K562 (cell line): ENCODE data around the gene SYT15B. TPM values are rescaled to one million over a fixed set of nuclear protein-coding genes. Genes with fewer than 3 reads are reported as not detected.
"Not testable (repeated sequence)": the region's sequence is repeated elsewhere in the genome, so short reads cannot be mapped to it uniquely, and the experiment has no call there.

ENCODE experiments used
- ATAC-seq: fragments of 200-7000 bp; cut with Tn5 transposase; 3 replicates; pipeline ENCODE4 v1.9.1; 2020; ENCODE audit warnings: moderate library complexity
- BruUV-seq: library from RNA; stranded (reverse); fragments of 400-500 nt; replicated peaks from 2 replicates; lab custom pipeline; 2021; lab: Mats Ljungman, UMichigan
- CTCF ChIA-PET: fragments of 300-600 bp; formaldehyde crosslinking; extraction: SDS; loops from one replicate; lab custom pipeline; 2021; ENCODE audit warnings: low intra/inter-chr PET ratio; lab: Yijun Ruan, JAX
- POLR2A ChIA-PET: fragments of 300-600, 350-650 bp; sonication (Branson Sonifier 250); formaldehyde crosslinking; extraction: SDS; loops from one replicate; lab custom pipeline; 2021; ENCODE audit warnings: antibody characterized with exemption, inconsistent platforms; lab: Yijun Ruan, JAX
- DNase-seq, 4 experiments: peaks; one replicate each; pipeline versions ENCODE4 v3.0.0 to v3.0.0-alpha.2; 2011 to 2018; ENCODE audit warnings: low spot score in 3 of 4, mixed read lengths in 3 of 4; ENCODE audit errors: extremely low read depth in 1 of 4
- FAIRE-seq: peaks from 2 replicates; lab custom pipeline; 2011; peaks lifted over from hg19 to GRCh38; lab: Jason Lieb, UNC
- H2AFZ ChIP-seq: 2 replicates; pipeline ENCODE4 v1.6.0; 2011; ENCODE audit warnings: low read depth, low read length, control low read depth, inconsistent platforms
- H3K27ac ChIP-seq: fragments of 200-600 bp; 3 replicates; pipeline ENCODE4 v1.8.0; 2011; ENCODE audit warnings: low read depth, mild to moderate bottlenecking, control low read depth, inconsistent platforms, low read length, moderate library complexity, mixed read lengths; ENCODE audit errors: extremely low read depth
- H3K27me3 ChIP-seq, 2 experiments: fragments of 300-600 bp in 1 of 2; 2 replicates in 1 of 2; 3 replicates in 1 of 2; pipeline versions ENCODE4 v1.6.0 to v1.8.0; 2011; ENCODE audit warnings: inconsistent platforms in 2 of 2, low read length in 2 of 2, mild to moderate bottlenecking in 1 of 2, mixed read lengths in 1 of 2, moderate library complexity in 1 of 2; ENCODE audit not compliant: control insufficient read depth in 2 of 2, insufficient read depth in 2 of 2
- H3K36me3 ChIP-seq: fragments of 300-600 bp; 3 replicates; pipeline ENCODE4 v1.8.0; 2011; ENCODE audit warnings: mild to moderate bottlenecking, low read length, inconsistent platforms; ENCODE audit not compliant: control insufficient read depth, insufficient read depth
- H3K4me1 ChIP-seq, 2 experiments: fragments of 200-600 bp in 1 of 2; replicated peaks in 1 of 2; 2 replicates in 1 of 2; 3 replicates in 1 of 2; pipeline versions ENCODE4 v1.5.1 to v1.8.0; 2011; ENCODE audit warnings: inconsistent platforms in 2 of 2, low read length in 2 of 2, mild to moderate bottlenecking in 1 of 2, mixed read lengths in 1 of 2, moderate library complexity in 1 of 2; ENCODE audit not compliant: control insufficient read depth in 2 of 2, insufficient read depth in 2 of 2
- H3K4me2 ChIP-seq: 2 replicates; pipeline ENCODE4 v1.6.1; 2011; ENCODE audit warnings: low read length, control low read depth, inconsistent platforms, mixed read lengths; ENCODE audit not compliant: insufficient read depth
- H3K4me3 ChIP-seq: fragments of 200-600 bp; sonication (generic), shearing (Covaris generic); 2 replicates; pipeline ENCODE4 v1.5.1; 2016; ENCODE audit warnings: control low read depth, inconsistent platforms
- H3K79me2 ChIP-seq: fragments of 200-600 bp; 3 replicates; pipeline ENCODE4 v1.8.0; 2011; ENCODE audit warnings: low read length, inconsistent platforms; ENCODE audit not compliant: control insufficient read depth, insufficient read depth
- H3K9ac ChIP-seq, 2 experiments: 2 replicates each; pipeline versions ENCODE4 v1.6.0 to v1.6.1; 2011; ENCODE audit warnings: low read depth in 2 of 2, low read length in 2 of 2, control low read depth in 1 of 2, inconsistent platforms in 1 of 2, mild to moderate bottlenecking in 1 of 2, mixed read lengths in 1 of 2; ENCODE audit not compliant: insufficient read depth in 1 of 2
- H3K9me1 ChIP-seq: one replicate; pipeline ENCODE4 v1.6.0; 2011; ENCODE audit warnings: inconsistent platforms, mild to moderate bottlenecking, low read length, moderate library complexity; ENCODE audit not compliant: control insufficient read depth, insufficient read depth
- H3K9me3 ChIP-seq: replicated peaks from 2 replicates; pipeline ENCODE4 v1.5.1; 2011; ENCODE audit warnings: low read depth, low read length, inconsistent platforms; ENCODE audit not compliant: control insufficient read depth, insufficient read depth
- H4K20me1 ChIP-seq: replicated peaks from 2 replicates; pipeline ENCODE4 v1.6.1; 2011; ENCODE audit warnings: low read length, inconsistent platforms, mixed read lengths; ENCODE audit not compliant: control insufficient read depth, insufficient read depth
- CTCF ChIP-seq, 3 experiments: IDR thresholded peaks in 2 of 3; conservative IDR thresholded peaks in 1 of 3; 2 replicates each; pipeline ENCODE4 v1.5.1; 2011 to 2012; ENCODE audit warnings: low read length in 3 of 3, mild to moderate bottlenecking in 3 of 3, control low read depth in 2 of 3, improper control_type of control experiment in 1 of 3, inconsistent platforms in 1 of 3, low read depth in 1 of 3, mixed read lengths in 1 of 3, moderate library complexity in 1 of 3; ENCODE audit not compliant: insufficient read depth in 2 of 3
- RAD21 ChIP-seq, 2 experiments: fragments of 250-450 bp in 1 of 2; fragments of 450-650 bp in 1 of 2; sonication (Bioruptor Pico) in 1 of 2; formaldehyde crosslinking in 1 of 2; IDR thresholded peaks in 1 of 2; conservative IDR thresholded peaks in 1 of 2; 2 replicates each; pipeline versions ENCODE4 v1.4.0 to v1.8.0; 2020 to 2022; ENCODE audit warnings: mild to moderate bottlenecking in 2 of 2, moderate library complexity in 1 of 2
- WGBS: fragments of 100-300 bp; shearing (Covaris generic); methylation state at CpG from one replicate; pipeline ENCODE4 v1.1.6; 2016; ENCODE audit warnings: low coverage, mixed read lengths; ENCODE audit not compliant: insufficient coverage; ENCODE audit errors: missing lambda C conversion rate; 5-methylcytosine and 5-hydroxymethylcytosine counted together
- in situ Hi-C: fragments of 300-500 bp; cut with MboI; formaldehyde crosslinking; loops from 4 replicates; pipeline ENCODE4 v1.15.0; 2018; ENCODE audit warnings: inconsistent platforms, mixed read lengths
- intact Hi-C: fragments of 100-400 bp; cut with micrococcal nuclease; formaldehyde crosslinking; loops from 2 replicates; pipeline ENCODE4 v1.14.2; 2022
- polyA plus RNA-seq, 8 experiments: library from polyadenylated mRNA; depleted of rRNA in 4 of 8; stranded (reverse) in 5 of 8; unstranded in 3 of 8; fragments of >200 nt; fragmentation: Nextera tagmentation in 2 of 8; fragmentation: Illumina TruSeq in 1 of 8; extraction: Ambion mirVana in 2 of 8; extraction: Trizol in 1 of 8; gene quantifications; 2 replicates each; pipeline versions ENCODE4 v1.2.1 to v1.2.3, GENCODE V29; 2011 to 2014; ENCODE audit warnings: inconsistent platforms in 1 of 8, missing spikeins in 1 of 8
- total RNA-seq, 7 experiments: library from RNA; depleted of rRNA in 6 of 7; stranded (reverse); fragments of >200 nt in 6 of 7; fragmentation: Illumina TruSeq in 2 of 7; extraction: Trizol in 2 of 7; gene quantifications; 2 replicates each; pipeline versions ENCODE4 v1.2.1 to v1.2.3, GENCODE V29; 2011 to 2021; ENCODE audit warnings: low replicate concordance in 1 of 7

SYT15B gene
- total and polyA plus RNA-seq, 9 of the 15 experiments (the other 6 are each of a cell fraction or from before 2014, with no cell fraction given) = 0.07 to 0.22 (median 0.07) TPM; not detected in 6

DNA sequence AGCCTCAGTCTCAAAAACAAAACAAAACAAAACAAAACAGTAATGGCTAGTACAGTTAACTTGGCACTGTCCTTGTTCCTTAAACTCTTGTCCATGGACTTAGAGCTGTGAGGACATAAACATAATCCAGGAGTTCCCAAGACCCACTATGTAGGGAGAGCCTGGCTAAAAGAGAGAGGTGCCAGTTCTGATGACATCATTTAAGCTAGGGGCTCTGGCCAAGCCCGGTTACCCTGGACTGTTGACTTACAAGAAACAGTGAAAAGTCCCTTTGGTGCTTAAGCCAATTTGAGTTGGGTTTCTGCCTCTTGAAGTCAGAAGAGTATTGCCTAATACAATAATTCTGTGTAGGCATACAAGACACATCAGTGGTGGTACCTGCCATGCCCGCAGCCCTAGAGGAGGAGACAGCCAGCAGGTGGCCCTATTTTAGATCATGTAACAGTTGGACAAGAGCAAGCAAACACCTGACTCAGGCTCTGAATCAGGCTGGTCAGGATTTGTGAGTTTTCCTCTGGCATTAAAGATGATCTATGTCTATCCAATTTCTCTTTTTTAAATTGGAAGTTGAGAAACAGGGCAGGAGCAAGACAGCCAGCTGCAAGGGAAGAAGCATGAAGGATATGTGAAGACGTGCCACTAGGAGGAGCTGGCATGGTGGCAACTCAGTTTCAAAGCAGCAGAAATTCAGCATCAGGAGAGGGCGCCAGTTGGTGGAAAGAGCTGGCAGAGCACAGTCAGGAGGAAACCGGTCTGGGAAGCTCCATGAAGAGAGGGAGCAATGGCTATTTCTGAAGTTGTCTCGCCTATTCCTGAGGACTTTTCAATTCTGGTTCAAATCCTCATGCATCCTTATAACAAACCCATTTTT, 12.2 kb upstream of the SYT15B start:
- H3K4me1 ChIP-seq, H3K79me2 ChIP-seq, H2AFZ ChIP-seq, intact Hi-C loops, H3K27me3 ChIP-seq, H3K9me1 ChIP-seq, FAIRE-seq, H3K27ac ChIP-seq, H3K9me3 ChIP-seq, H4K20me1 ChIP-seq, BruUV-seq, H3K4me3 ChIP-seq, H3K36me3 ChIP-seq, H3K4me2 ChIP-seq, H3K9ac ChIP-seq, POLR2A ChIA-PET: not testable (repeated sequence)
- ATAC-seq = peak; percentile 83
- TF ChIP-seq CTCF (IDR thresholded peaks at IDR 0.05 in 2 of 3, conservative IDR thresholded peaks at IDR 0.05 in 1 of 3; ENCODE audit: insufficient read depth in 2 of 3, low read depth in 1 of 3, low read length in 3 of 3) (peak; percentile 30 to 82 (median 69); a peak in 4 of 6 replicates), RAD21 (CRISPR knock-in tag; conservative IDR thresholded peaks at IDR 0.05 in 1 of 2, IDR thresholded peaks at IDR 0.05 in 1 of 2) (peak in 1 of 2 experiments; percentile 44; a peak in 2 of 4 replicates)
- CTCF ChIA-PET = interaction anchor here (0.7 kb wide), 1 partner anchor 1244 kb away, joined by 3 read pairs; no protein-coding TSS in a partner anchor
- WGBS = 0% methylated on average over 4 of the region's 6 CpGs
- DNase-seq = peak in 2 of 4 experiments; percentile 3 to 21
- in situ Hi-C loops = loop anchor here (5.0 kb wide), 1 partner anchor 1218 kb away; the partner anchor contains the start of gene GPRIN2

GRCh38 chr10:47770745-47771144, 7.4 kb upstream of the SYT15B start:
- POLR2A ChIA-PET, H3K4me1 ChIP-seq: not testable (repeated sequence)

GRCh38 chr10:47768578-47769115, 5.3 kb upstream of the SYT15B start:
- DNase-seq, BruUV-seq, H3K4me2 ChIP-seq, H3K4me1 ChIP-seq, H3K9me3 ChIP-seq, H3K36me3 ChIP-seq, H3K4me3 ChIP-seq, H3K9ac ChIP-seq, H3K27me3 ChIP-seq, CTCF ChIA-PET, FAIRE-seq, H4K20me1 ChIP-seq, ATAC-seq, H3K9me1 ChIP-seq, H3K27ac ChIP-seq, H2AFZ ChIP-seq, intact Hi-C loops, POLR2A ChIA-PET, H3K79me2 ChIP-seq: not testable (repeated sequence)
- WGBS = 4% methylated on average over 3 of the region's 7 CpGs
- in situ Hi-C loops = loop anchor here (25.0 kb wide), 1 partner anchor 1681 kb away; no protein-coding TSS in a partner anchor

More at GRCh38 chr10:47770745-47771144, 7.4 kb upstream of the SYT15B start:
- H3K27me3 ChIP-seq, H3K79me2 ChIP-seq, H3K36me3 ChIP-seq, H3K27ac ChIP-seq, H3K9me3 ChIP-seq, H3K4me3 ChIP-seq, H2AFZ ChIP-seq, H4K20me1 ChIP-seq, H3K9ac ChIP-seq, intact Hi-C loops, H3K4me2 ChIP-seq, H3K9me1 ChIP-seq, BruUV-seq, DNase-seq, FAIRE-seq, CTCF ChIA-PET: not testable (repeated sequence)
- peak; percentile 59; the same call in 1 of the 3 replicates for ATAC-seq
- whole genome bisulfite sequencing = no CpG with 5 or more reads among the region's 2 CpGs
- in situ Hi-C loops = loop anchor here (25.0 kb wide), 1 partner anchor 1683 kb away; no protein-coding TSS in a partner anchor
